Stomach (tissue), 4 donors: ENCODE results near the gene GLRA2.

Experiments used
- POLR2AphosphoS5 ChIP-seq, 3 donors: sonication (generic); formaldehyde crosslinking; IDR thresholded peaks; one replicate each; pipeline ENCODE4 v1.6.1; 2016; ENCODE audit warnings: antibody characterized with exemption in 3 of 3
- TF ChIP-seq, protein P1 (sequence below), 7 experiments: fragments of 450-650 bp in 4 of 7; fragments of 200-600 bp in 3 of 7; sonication (generic) in 3 of 7; IDR thresholded peaks; one replicate each; pipeline ENCODE4 v1.5.1; 2016 to 2019; ENCODE audit warnings: antibody characterized with exemption in 7 of 7, control low read depth in 2 of 7, mild to moderate bottlenecking in 1 of 7

DNA sequence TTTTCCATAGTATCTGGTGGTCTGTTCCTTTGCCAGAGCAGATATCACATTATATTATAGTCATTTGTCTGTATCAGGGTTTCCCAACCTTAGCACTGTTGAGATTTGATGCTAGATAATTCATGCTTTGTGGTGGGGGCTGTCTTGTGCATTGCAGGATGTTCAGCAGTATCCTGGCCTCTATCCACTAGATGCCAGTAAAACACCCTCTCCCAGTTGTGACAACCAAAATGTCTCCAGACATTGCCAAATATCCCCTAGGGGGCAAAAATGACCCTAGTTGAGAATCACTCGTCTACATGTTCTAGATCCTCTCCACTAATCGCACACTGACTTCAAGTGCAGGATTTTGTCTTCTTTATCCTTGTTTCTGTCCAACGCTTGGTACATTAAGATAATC is 182.8 kb downstream of the GLRA2 start:
- TF ChIP-seq, protein P1, sequence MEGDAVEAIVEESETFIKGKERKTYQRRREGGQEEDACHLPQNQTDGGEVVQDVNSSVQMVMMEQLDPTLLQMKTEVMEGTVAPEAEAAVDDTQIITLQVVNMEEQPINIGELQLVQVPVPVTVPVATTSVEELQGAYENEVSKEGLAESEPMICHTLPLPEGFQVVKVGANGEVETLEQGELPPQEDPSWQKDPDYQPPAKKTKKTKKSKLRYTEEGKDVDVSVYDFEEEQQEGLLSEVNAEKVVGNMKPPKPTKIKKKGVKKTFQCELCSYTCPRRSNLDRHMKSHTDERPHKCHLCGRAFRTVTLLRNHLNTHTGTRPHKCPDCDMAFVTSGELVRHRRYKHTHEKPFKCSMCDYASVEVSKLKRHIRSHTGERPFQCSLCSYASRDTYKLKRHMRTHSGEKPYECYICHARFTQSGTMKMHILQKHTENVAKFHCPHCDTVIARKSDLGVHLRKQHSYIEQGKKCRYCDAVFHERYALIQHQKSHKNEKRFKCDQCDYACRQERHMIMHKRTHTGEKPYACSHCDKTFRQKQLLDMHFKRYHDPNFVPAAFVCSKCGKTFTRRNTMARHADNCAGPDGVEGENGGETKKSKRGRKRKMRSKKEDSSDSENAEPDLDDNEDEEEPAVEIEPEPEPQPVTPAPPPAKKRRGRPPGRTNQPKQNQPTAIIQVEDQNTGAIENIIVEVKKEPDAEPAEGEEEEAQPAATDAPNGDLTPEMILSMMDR (IDR thresholded peaks at IDR 0.05) = no peak
- no peak for TF ChIP-seq POLR2AphosphoS5 (IDR thresholded peaks at IDR 0.05)
